GM19193 (cell line): Measurements from ENCODE around the gene MED12L.

ENCODE experiments used
- POLR2A ChIP-seq: IDR thresholded peaks from 4 replicates; pipeline ENCODE4 v1.6.1; 2011; ENCODE audit not compliant: insufficient read depth, insufficient read length; ENCODE audit errors: extremely low read depth

The MED12L gene

GRCh38 chr3:151205482-151205881 is 120.0 kb downstream of the MED12L start:
- TF ChIP-seq POLR2A, result no peak

- TF ChIP-seq POLR2A, result no peak
Measured at GRCh38 chr3:151206201-151206600, 120.7 kb downstream of the MED12L start.

- no peak for TF ChIP-seq POLR2A
Measured at GRCh38 chr3:151209654-151210053, 124.2 kb downstream of the MED12L start.

GRCh38 chr3:151210676-151211381 is 125.4 kb downstream of the MED12L start:
- no peak for TF ChIP-seq POLR2A

- no peak for TF ChIP-seq POLR2A
Measured at GRCh38 chr3:151213151-151213550, 127.7 kb downstream of the MED12L start.

- no peak for TF ChIP-seq POLR2A
Measured at GRCh38 chr3:151213881-151214280, 128.4 kb downstream of the MED12L start.

GRCh38 chr3:151214459-151214858 is 129.0 kb downstream of the MED12L start:
- TF ChIP-seq POLR2A, result no peak

- TF ChIP-seq POLR2A, result no peak
Measured at GRCh38 chr3:151216641-151217607, 131.5 kb downstream of the MED12L start.

- TF ChIP-seq POLR2A, result no peak
Measured at GRCh38 chr3:151218136-151218535, 132.7 kb downstream of the MED12L start.

- no peak for TF ChIP-seq POLR2A
Measured at GRCh38 chr3:151219056-151219455, 133.6 kb downstream of the MED12L start.

- no peak for TF ChIP-seq POLR2A
Measured at GRCh38 chr3:151224268-151224866, 138.9 kb downstream of the MED12L start.

- TF ChIP-seq POLR2A, result no peak
Measured at GRCh38 chr3:151225040-151225975, 139.8 kb downstream of the MED12L start.

GRCh38 chr3:151226088-151226563 is 140.7 kb downstream of the MED12L start:
- no peak for TF ChIP-seq POLR2A

- TF ChIP-seq POLR2A, result no peak
Measured at GRCh38 chr3:151226825-151227224, 141.4 kb downstream of the MED12L start.
